ENCODE results near the gene SFRP5. TPM values are rescaled to one million over a fixed set of nuclear protein-coding genes. Genes with fewer than 3 reads are reported as not detected.

SFRP5 gene
- total and polyA plus RNA-seq, 2 of the 13 experiments (the other 11 are each of a cell fraction or from before 2014, with no cell fraction given): 0.32 to 1.7 TPM

DNA sequence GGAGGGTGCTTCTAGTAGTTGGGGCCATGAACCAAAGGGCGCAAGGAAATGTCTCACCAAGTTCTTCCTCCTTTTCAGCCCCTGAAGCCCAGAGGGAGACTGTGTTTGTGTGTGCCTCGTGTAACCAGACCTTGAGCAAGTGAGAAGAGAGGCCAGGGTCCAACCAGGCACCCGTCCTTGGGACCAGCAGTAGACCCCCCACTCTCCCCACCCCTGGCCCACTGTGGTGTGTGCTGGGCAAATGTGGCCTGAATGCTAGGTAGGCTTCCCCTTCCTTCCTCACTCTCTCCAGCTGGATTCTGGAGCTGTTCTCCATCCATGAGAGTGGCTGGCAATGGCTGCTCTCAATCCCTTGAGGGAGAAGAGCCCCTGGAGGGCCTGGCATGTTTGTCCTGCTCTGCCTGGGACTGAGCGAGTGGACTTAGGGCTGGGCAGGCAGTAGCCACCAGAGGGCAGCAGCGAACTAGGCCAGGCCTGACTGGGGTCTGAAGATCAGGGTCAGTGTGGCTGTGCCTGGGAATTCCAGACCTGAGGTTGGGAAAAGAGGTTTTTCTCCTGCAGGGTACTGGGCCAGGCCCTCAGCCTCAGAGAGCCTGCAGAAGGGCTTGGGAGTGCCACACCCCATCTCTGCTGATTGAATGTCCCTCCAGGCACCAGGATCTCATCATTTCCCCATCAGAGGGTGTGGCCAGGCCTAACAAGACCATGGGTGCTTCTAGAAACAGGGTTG, 12.5 kb downstream of the SFRP5 start (continued):
- no peak for TF ChIP-seq TCF7 (IDR thresholded peaks at IDR 0.05; ENCODE audit: low read depth)
- no peak for TF ChIP-seq RBM39 (IDR thresholded peaks at IDR 0.05; ENCODE audit: low read depth, low read length, poor library complexity, severe bottlenecking)
- no peak for TF ChIP-seq TBP (CRISPR knock-in tag; IDR thresholded peaks at IDR 0.05)
- TF ChIP-seq TGIF2 (CRISPR knock-in tag; IDR thresholded peaks at IDR 0.05): no peak
- TF ChIP-seq FOXA3 (CRISPR knock-in tag; IDR thresholded peaks at IDR 0.05): 0 out of 2 replicates have a peak, but pooled peaks have one; percentile 22
- peak; percentile 83 for TF ChIP-seq TEAD3 (CRISPR knock-in tag; optimal IDR thresholded peaks at IDR 0.05; ENCODE audit: borderline replicate concordance)
- no peak for TF ChIP-seq IKZF1 (IDR thresholded peaks at IDR 0.05)
- TF ChIP-seq ONECUT2 (CRISPR knock-in tag; IDR thresholded peaks at IDR 0.05): no peak
- TF ChIP-seq GATA4 (IDR thresholded peaks at IDR 0.05; ENCODE audit: borderline replicate concordance, low read depth): no peak
- TF ChIP-seq CBX1 (IDR thresholded peaks at IDR 0.05; ENCODE audit: low read depth): no peak
- TF ChIP-seq ZNF317 (CRISPR knock-in tag; IDR thresholded peaks at IDR 0.05): no peak
- TF ChIP-seq, protein P1, sequence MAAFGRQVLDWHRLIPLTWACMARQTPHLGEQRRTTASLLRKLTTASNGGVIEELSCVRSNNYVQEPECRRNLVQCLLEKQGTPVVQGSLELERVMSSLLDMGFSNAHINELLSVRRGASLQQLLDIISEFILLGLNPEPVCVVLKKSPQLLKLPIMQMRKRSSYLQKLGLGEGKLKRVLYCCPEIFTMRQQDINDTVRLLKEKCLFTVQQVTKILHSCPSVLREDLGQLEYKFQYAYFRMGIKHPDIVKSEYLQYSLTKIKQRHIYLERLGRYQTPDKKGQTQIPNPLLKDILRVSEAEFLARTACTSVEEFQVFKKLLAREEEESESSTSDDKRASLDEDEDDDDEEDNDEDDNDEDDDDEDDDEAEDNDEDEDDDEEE (CRISPR knock-in tag; IDR thresholded peaks at IDR 0.05): peak; percentile 64; the same call in 1 of the 2 replicates
- TF ChIP-seq HDAC6 (IDR thresholded peaks at IDR 0.05; ENCODE audit: low read depth, low read length): no peak
- 0 out of 2 replicates have a peak, but pooled peaks have one; percentile 19 for TF ChIP-seq BHLHE40 (IDR thresholded peaks at IDR 0.05; ENCODE audit: low read length)
- TF ChIP-seq, protein P2, sequence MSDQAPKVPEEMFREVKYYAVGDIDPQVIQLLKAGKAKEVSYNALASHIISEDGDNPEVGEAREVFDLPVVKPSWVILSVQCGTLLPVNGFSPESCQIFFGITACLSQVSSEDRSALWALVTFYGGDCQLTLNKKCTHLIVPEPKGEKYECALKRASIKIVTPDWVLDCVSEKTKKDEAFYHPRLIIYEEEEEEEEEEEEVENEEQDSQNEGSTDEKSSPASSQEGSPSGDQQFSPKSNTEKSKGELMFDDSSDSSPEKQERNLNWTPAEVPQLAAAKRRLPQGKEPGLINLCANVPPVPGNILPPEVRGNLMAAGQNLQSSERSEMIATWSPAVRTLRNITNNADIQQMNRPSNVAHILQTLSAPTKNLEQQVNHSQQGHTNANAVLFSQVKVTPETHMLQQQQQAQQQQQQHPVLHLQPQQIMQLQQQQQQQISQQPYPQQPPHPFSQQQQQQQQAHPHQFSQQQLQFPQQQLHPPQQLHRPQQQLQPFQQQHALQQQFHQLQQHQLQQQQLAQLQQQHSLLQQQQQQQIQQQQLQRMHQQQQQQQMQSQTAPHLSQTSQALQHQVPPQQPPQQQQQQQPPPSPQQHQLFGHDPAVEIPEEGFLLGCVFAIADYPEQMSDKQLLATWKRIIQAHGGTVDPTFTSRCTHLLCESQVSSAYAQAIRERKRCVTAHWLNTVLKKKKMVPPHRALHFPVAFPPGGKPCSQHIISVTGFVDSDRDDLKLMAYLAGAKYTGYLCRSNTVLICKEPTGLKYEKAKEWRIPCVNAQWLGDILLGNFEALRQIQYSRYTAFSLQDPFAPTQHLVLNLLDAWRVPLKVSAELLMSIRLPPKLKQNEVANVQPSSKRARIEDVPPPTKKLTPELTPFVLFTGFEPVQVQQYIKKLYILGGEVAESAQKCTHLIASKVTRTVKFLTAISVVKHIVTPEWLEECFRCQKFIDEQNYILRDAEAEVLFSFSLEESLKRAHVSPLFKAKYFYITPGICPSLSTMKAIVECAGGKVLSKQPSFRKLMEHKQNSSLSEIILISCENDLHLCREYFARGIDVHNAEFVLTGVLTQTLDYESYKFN (CRISPR knock-in tag; conservative IDR thresholded peaks at IDR 0.05): peak; percentile 36; the same call in 1 of the 2 replicates
- no peak for TF ChIP-seq ZNF326 (CRISPR knock-in tag; IDR thresholded peaks at IDR 0.05; ENCODE audit: borderline replicate concordance)
- peak; percentile 52 for TF ChIP-seq THAP11 (CRISPR knock-in tag; IDR thresholded peaks at IDR 0.05)
- TF ChIP-seq, protein P3, sequence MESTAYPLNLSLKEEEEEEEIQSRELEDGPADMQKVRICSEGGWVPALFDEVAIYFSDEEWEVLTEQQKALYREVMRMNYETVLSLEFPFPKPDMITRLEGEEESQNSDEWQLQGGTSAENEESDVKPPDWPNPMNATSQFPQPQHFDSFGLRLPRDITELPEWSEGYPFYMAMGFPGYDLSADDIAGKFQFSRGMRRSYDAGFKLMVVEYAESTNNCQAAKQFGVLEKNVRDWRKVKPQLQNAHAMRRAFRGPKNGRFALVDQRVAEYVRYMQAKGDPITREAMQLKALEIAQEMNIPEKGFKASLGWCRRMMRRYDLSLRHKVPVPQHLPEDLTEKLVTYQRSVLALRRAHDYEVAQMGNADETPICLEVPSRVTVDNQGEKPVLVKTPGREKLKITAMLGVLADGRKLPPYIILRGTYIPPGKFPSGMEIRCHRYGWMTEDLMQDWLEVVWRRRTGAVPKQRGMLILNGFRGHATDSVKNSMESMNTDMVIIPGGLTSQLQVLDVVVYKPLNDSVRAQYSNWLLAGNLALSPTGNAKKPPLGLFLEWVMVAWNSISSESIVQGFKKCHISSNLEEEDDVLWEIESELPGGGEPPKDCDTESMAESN (CRISPR knock-in tag; conservative IDR thresholded peaks at IDR 0.05): 0 out of 2 replicates have a peak, but pooled peaks have one; percentile 34
- peak; percentile 79 for TF ChIP-seq ZNF331 (CRISPR knock-in tag; IDR thresholded peaks at IDR 0.05)
- TF ChIP-seq NAIF1 (CRISPR knock-in tag; IDR thresholded peaks at IDR 0.05; ENCODE audit: borderline replicate concordance): no peak
- no peak for TF ChIP-seq SMAD9 (CRISPR knock-in tag; IDR thresholded peaks at IDR 0.05)
- TF ChIP-seq ZNF235 (CRISPR knock-in tag; IDR thresholded peaks at IDR 0.05; ENCODE audit: borderline replicate concordance): no peak
- TF ChIP-seq TP53 (CRISPR knock-in tag; conservative IDR thresholded peaks at IDR 0.05): no peak
- no peak for TF ChIP-seq ZNF577 (CRISPR knock-in tag; IDR thresholded peaks at IDR 0.05; ENCODE audit: borderline replicate concordance, low read depth)
- TF ChIP-seq CHD2 (IDR thresholded peaks at IDR 0.05; ENCODE audit: low read depth, low read length): no peak
- no peak for TF ChIP-seq IKZF4 (CRISPR knock-in tag; IDR thresholded peaks at IDR 0.05; ENCODE audit: borderline replicate concordance, low read depth, not compliant biosample characterization)
